Stomach (tissue), 9 donors: Measurements from ENCODE around the gene HCFC1. TPM values are rescaled to one million over a fixed set of nuclear protein-coding genes. Genes with fewer than 3 reads are reported as not detected.

Experiments used
- DNase-seq, 2 donors: peaks; one replicate each; pipeline versions ENCODE4 v3.0.0 to v3.0.0-alpha.2; 2013 to 2019
- H3K27ac ChIP-seq, 5 donors: fragments of 200-600 bp in 4 of 5; sonication (generic) in 4 of 5; one replicate each; pipeline ENCODE4 v1.5.1; 2013 to 2019; ENCODE audit warnings: mild to moderate bottlenecking in 1 of 5, moderate library complexity in 1 of 5
- H3K27me3 ChIP-seq, 3 donors: fragments of 200-600 bp; sonication (generic); one replicate each; pipeline ENCODE4 v1.5.1; 2017 to 2019; ENCODE audit warnings: mixed run types in 1 of 3
- H3K36me3 ChIP-seq, 4 donors: fragments of 200-600 bp; sonication (generic); 1 replicate in 3 of 4; 2 replicates in 1 of 4; pipeline ENCODE4 v1.5.1; 2016 to 2019
- H3K4me1 ChIP-seq, 4 donors: fragments of 200-600 bp; sonication (generic); one replicate each; pipeline ENCODE4 v1.5.1; 2016 to 2019
- H3K4me3 ChIP-seq, 4 donors: fragments of 200-600 bp; sonication (generic) in 3 of 4; one replicate each; pipeline ENCODE4 v1.5.1; 2016 to 2019; ENCODE audit warnings: mild to moderate bottlenecking in 1 of 4
- H3K9me3 ChIP-seq, 4 donors: fragments of 200-600 bp; sonication (generic); one replicate each; pipeline ENCODE4 v1.5.1; 2016 to 2019
- CTCF ChIP-seq, 7 experiments: fragments of 450-650 bp in 4 of 7; fragments of 200-600 bp in 3 of 7; sonication (generic) in 3 of 7; IDR thresholded peaks; one replicate each; pipeline ENCODE4 v1.5.1; 2016 to 2019; ENCODE audit warnings: antibody characterized with exemption in 7 of 7, control low read depth in 2 of 7, mild to moderate bottlenecking in 1 of 7
- EP300 ChIP-seq: sonication (generic); formaldehyde crosslinking; IDR thresholded peaks from one replicate; pipeline ENCODE4 v1.6.1; 2017; ENCODE audit warnings: antibody characterized with exemption
- POLR2A ChIP-seq, 4 donors: fragments of 450-650 bp; IDR thresholded peaks; one replicate each; pipeline ENCODE4 v1.6.1; 2016; ENCODE audit warnings: antibody characterized with exemption in 4 of 4, control low read depth in 2 of 4, mild to moderate bottlenecking in 1 of 4, moderate library complexity in 1 of 4
- POLR2AphosphoS5 ChIP-seq, 3 donors: sonication (generic); formaldehyde crosslinking; IDR thresholded peaks; one replicate each; pipeline ENCODE4 v1.6.1; 2016; ENCODE audit warnings: antibody characterized with exemption in 3 of 3
- WGBS, 5 donors: extraction: QIAGEN DNeasy Blood & Tissue Kit in 3 of 5; methylation state at CpG; one replicate each; pipeline versions ENCODE4 v1.1.5 to v1.1.7; 2013 to 2018; 5-methylcytosine and 5-hydroxymethylcytosine counted together
- intact Hi-C: fragments of 100-400 bp; cut with DNase I; formaldehyde crosslinking; loops from one replicate; pipeline ENCODE4 v1.15.1; 2023; ENCODE audit warnings: low total_unique reads
- polyA plus RNA-seq, 3 donors: library from polyadenylated mRNA; stranded (reverse); fragments of 200-250 nt; gene quantifications; one replicate each; pipeline ENCODE4 v1.2.3, GENCODE V29; 2013
- total RNA-seq, 5 donors: library from RNA; depleted of rRNA; stranded (reverse); fragments of >200 nt; gene quantifications; one replicate each; pipeline versions ENCODE4 v1.1.0 to v1.2.3, GENCODE V29; 2014 to 2016
- donor health status: healthy with polysubstance abuse.
- donor health status: Bipolar disorder and iron deficiency.
- donor health status: healthy.

HCFC1 gene
- total and polyA plus RNA-seq, 8 donors: 9.0 to 61.6 (median 17.8) TPM

- Histone ChIP-seq H3K4me1 (peaks cover 0 to 44% (median 8%) of the 10 kb centered on the region in 4 donors), H3K9me3 (no peaks in the 10 kb centered on the region), H3K36me3 (peaks cover under 1 to 21% (median 17%) of the 10 kb centered on the region in 4 donors), H3K27ac (peak overlapping the region in 3 of 5 donors; percentile 27 to 76 (median 49)), H3K27me3 (peaks cover 0 to 9% (median 0%) of the 10 kb centered on the region in 3 donors), H3K4me3 (peak overlapping the region; percentile 32 to 39 (median 38))
- 39 to 64% (median 57%) methylated on average over 1 to 6 of the region's 6 CpGs for WGBS, 5 donors
- no peak for TF ChIP-seq CTCF (IDR thresholded peaks at IDR 0.05)
- no peak for TF ChIP-seq POLR2A (IDR thresholded peaks at IDR 0.05)
- TF ChIP-seq EP300: no peak
- no peak for TF ChIP-seq POLR2AphosphoS5 (IDR thresholded peaks at IDR 0.05)
- intact Hi-C loops: no loop called here
- no peak for DNase-seq
Observed at GRCh38 chrX:153944800-153945150, 26.8 kb downstream of the HCFC1 start.

GRCh38 chrX:153944140-153944799, 27.3 kb downstream of the HCFC1 start, which contains the start of gene RENBP:
Gene RENBP, minus strand, starts transcription at chrX:153944643. Its CDS starts 33 bp downstream, at chrX:153944610.
- Histone ChIP-seq H3K4me1 (peaks cover 0 to 39% (median 8%) of the 10 kb centered on the region in 4 donors), H3K27ac (peak within 1 kb of the TSS in 4 of 5 donors; percentile 27 to 76 (median 52)), H3K9me3 (no peaks in the 10 kb centered on the region), H3K27me3 (peaks cover 0 to 9% (median 0%) of the 10 kb centered on the region in 3 donors), H3K4me3 (peak within 1 kb of the TSS; percentile 32 to 39 (median 38)), H3K36me3 (peaks cover 0 to 16% (median 12%) of the 10 kb centered on the region in 4 donors)
- peak; percentile 45 to 60 for DNase-seq
- intact Hi-C loops: no loop called here
- TF ChIP-seq EP300 (no peak), POLR2AphosphoS5 (IDR thresholded peaks at IDR 0.05) (no peak), POLR2A (IDR thresholded peaks at IDR 0.05) (no peak), CTCF (IDR thresholded peaks at IDR 0.05) (no peak)
- WGBS, 5 donors: 20 to 35% (median 28%) methylated on average over 1 to 31 of the region's 31 CpGs

DNA sequence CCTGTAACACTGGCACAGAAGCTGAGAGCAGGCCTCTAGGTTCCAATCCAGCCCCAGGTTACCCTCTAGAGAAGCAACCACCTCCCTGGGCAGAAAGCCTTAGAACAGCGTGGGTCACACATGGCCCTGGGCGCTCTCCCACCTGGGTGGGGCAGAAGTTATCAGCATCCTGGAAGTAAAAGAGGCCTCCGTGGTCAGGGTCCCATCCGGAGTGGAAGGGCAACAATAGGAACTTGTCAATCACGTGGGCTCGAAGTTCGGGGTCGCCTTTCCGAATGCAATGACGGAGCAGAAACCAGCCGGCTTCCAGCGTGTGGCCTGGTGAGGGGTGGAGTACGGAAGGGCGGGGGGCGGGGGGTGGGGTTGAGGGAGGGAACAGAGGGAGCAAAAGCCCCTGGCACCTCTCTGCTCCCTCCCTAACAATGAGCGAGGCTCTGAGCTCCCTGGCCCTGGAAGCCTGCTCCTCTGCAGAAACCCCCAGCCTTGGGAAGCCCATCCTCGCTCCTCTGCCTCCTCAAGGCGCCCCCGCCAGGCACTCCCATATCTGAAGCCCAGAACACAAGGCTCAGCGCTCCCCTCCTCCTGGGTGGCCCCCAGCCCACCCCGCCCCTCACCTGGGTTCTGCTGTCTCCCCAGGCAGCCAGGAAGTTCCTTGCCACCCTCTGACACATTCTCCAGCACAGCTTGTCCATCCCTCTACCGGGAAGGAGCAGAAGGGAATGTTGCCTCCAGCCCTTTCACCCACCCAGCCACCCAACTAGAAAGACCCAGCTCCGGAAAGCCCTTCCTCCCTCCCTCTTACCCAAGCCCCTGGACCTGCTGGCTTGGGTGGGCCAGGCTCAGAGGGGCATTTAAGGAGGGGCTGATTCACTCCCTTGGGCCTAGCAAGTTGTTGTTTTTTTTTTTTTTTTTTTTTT, 30.0 kb downstream of the HCFC1 start:
- WGBS, 5 donors: 38 to 60% (median 46%) methylated on average over 7 to 23 of the region's 23 CpGs
- Histone ChIP-seq H3K4me3 (peak overlapping the region in 1 of 4 donors; percentile 9), H3K27me3 (peaks cover 0 to 9% (median 0%) of the 10 kb centered on the region in 3 donors), H3K4me1 (peaks cover 0 to 21% (median 4%) of the 10 kb centered on the region in 4 donors), H3K9me3 (no peaks in the 10 kb centered on the region), H3K27ac (peak overlapping the region in 2 of 5 donors; percentile 13 to 22), H3K36me3 (no peaks in the 10 kb centered on the region)
- intact Hi-C loops: no loop called here
- TF ChIP-seq EP300: no peak
- no peak for TF ChIP-seq POLR2AphosphoS5 (IDR thresholded peaks at IDR 0.05)
- no peak for TF ChIP-seq POLR2A (IDR thresholded peaks at IDR 0.05)
- TF ChIP-seq CTCF (IDR thresholded peaks at IDR 0.05): no peak
- DNase-seq: no peak

GRCh38 chrX:153939573-153939972, 32.0 kb downstream of the HCFC1 start:
- Histone ChIP-seq H3K36me3 (no peaks in the 10 kb centered on the region), H3K27me3 (peaks cover 0 to 9% (median 0%) of the 10 kb centered on the region in 3 donors), H3K27ac (no peak overlapping the region), H3K9me3 (no peaks in the 10 kb centered on the region), H3K4me1 (peaks cover 0 to 20% (median 12%) of the 10 kb centered on the region in 4 donors), H3K4me3 (no peak overlapping the region)
- DNase-seq: no peak
- intact Hi-C loops: no loop called here
- TF ChIP-seq EP300 (no peak), POLR2A (IDR thresholded peaks at IDR 0.05) (no peak), POLR2AphosphoS5 (IDR thresholded peaks at IDR 0.05) (no peak), CTCF (IDR thresholded peaks at IDR 0.05) (no peak)
- WGBS, 5 donors: 56 to 72% (median 66%) methylated on average over 6 to 7 of the region's 7 CpGs
